DND-41 (cell line): ENCODE data around the gene SUPT7L.

Experiments
- CTCF ChIP-seq: IDR thresholded peaks from 2 replicates; pipeline ENCODE4 v1.5.1; 2012; ENCODE audit warnings: borderline replicate concordance, low read length, moderate library complexity, mild to moderate bottlenecking; ENCODE audit not compliant: poor library complexity, severe bottlenecking; ENCODE audit errors: extremely low read depth
- EZH2 ChIP-seq: IDR thresholded peaks from 3 replicates; pipeline ENCODE4 v1.6.1; 2012; ENCODE audit warnings: borderline replicate concordance, low read depth, mild to moderate bottlenecking, moderate library complexity, low read length, inconsistent platforms; ENCODE audit not compliant: severe bottlenecking

GRCh38 chr2:27690052-27690451 is 26.6 kb upstream of the SUPT7L start:
- no peak for TF ChIP-seq CTCF
- TF ChIP-seq EZH2: no peak
